ENCODE data around the gene SKA2. TPM values are rescaled to one million over a fixed set of nuclear protein-coding genes. Genes with fewer than 3 reads are reported as not detected.

The SKA2 gene
- total and polyA plus RNA-seq, 10 of the 15 experiments (the other 5 are each of a cell fraction or from before 2014, with no cell fraction given), result 40.3 to 137 (median 112) TPM

GRCh38 chr17:59165933-59166342, 11.0 kb upstream of the SKA2 start (continued):
- TF ChIP-seq IRF4 (IDR thresholded peaks at IDR 0.05; ENCODE audit: low read depth, low read length) (no peak), RELB (IDR thresholded peaks at IDR 0.05; ENCODE audit: low read depth) (peak; percentile 30; the same call in 1 of the 2 replicates), TBL1XR1 (IDR thresholded peaks at IDR 0.05; ENCODE audit: low read depth, low read length) (no peak), ZNF207 (IDR thresholded peaks at IDR 0.05; ENCODE audit: borderline replicate concordance) (no peak), ATF2 (IDR thresholded peaks at IDR 0.05; ENCODE audit: low read length) (no peak), KLF5 (IDR thresholded peaks at IDR 0.05; ENCODE audit: partially characterized antibody) (no peak), RUNX3 (IDR thresholded peaks at IDR 0.05; ENCODE audit: low read length) (no peak), MXI1 (IDR thresholded peaks at IDR 0.05; ENCODE audit: low read depth, low read length) (no peak), ZBTB4 (CRISPR knock-in tag; IDR thresholded peaks at IDR 0.05) (no peak), RCOR1 (conservative IDR thresholded peaks at IDR 0.05; ENCODE audit: low read depth, low read length) (no peak), SUPT20H (IDR thresholded peaks at IDR 0.05; ENCODE audit: borderline replicate concordance, control insufficient read depth, low read depth, low read length) (no peak), NR2C1 (IDR thresholded peaks at IDR 0.05) (no peak), E4F1 (IDR thresholded peaks at IDR 0.05; ENCODE audit: borderline replicate concordance, partially characterized antibody) (no peak), USF2 (IDR thresholded peaks at IDR 0.05; ENCODE audit: borderline replicate concordance, low read depth, low read length) (no peak), E2F4 (IDR thresholded peaks at IDR 0.05; ENCODE audit: low read depth, low read length) (no peak), ATF3 (IDR thresholded peaks at IDR 0.05; ENCODE audit: borderline replicate concordance, extremely low read depth, low read depth, low read length) (no peak), CEBPB (IDR thresholded peaks at IDR 0.05; ENCODE audit: borderline replicate concordance in 1 of 2, low read depth in 2 of 2, low read length in 2 of 2) (no peak), YBX1 (IDR thresholded peaks at IDR 0.05) (no peak), IKZF2 (IDR thresholded peaks at IDR 0.05) (peak in 1 of 2 experiments; percentile 26; a peak in 1 of 4 replicates)
